Activated CD4-positive, alpha-beta T cell treated with anti-CD3 and anti-CD28 coated beads, Interleukin-2, amount 50 U/mL, for 24 hours (primary cell): ENCODE data around the gene AFDN.

Experiments
- DNase-seq, 2 donors: peaks; one replicate each; pipeline ENCODE4 v3.0.0-alpha.2; 2020; ENCODE audit warnings: low read depth in 1 of 2, low spot score in 1 of 2

The AFDN gene

DNA sequence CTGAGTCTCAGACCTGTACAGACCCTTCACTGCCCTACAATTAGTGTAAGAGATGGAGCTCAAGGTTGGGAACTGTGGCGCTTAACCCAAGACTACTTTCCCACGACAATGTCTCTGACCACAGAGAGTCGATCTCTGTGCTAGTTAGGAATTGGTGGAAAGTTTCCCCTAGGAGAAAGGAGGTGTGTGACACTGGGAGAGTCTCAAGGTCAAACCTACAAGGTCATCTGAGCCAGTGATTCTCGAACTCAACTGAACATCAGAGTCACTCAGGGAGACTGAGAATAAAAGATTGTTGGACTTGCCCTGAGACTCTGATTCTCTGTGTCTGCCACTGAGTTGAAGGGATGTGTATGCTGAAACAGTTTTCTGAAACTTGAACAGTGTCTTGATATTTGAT is 9.7 kb upstream of the AFDN start:
- DNase-seq: no peak

GRCh38 chr6:167817729-167818128 is 9.0 kb upstream of the AFDN start:
- no peak for DNase-seq

DNA sequence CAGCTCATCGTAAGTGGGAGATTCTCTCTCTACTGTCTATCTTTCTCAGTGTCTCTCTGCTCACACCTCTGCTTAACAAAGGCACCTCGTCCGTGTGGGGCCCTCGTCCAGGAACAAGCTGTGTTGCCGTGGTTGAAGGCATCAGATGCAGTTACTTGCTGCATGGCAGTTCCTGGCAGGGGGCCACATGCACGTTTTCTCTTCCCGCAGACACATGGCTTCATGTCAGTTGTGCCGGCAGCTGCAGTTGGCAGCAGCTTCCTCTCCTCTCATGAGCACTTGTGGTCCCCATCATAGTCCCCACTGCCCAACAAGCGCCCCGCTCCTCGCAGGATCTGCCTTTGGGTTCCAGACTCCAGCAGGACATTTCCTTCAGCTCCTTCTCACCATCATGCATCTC is 7.1 kb upstream of the AFDN start:
- no peak for DNase-seq

DNA sequence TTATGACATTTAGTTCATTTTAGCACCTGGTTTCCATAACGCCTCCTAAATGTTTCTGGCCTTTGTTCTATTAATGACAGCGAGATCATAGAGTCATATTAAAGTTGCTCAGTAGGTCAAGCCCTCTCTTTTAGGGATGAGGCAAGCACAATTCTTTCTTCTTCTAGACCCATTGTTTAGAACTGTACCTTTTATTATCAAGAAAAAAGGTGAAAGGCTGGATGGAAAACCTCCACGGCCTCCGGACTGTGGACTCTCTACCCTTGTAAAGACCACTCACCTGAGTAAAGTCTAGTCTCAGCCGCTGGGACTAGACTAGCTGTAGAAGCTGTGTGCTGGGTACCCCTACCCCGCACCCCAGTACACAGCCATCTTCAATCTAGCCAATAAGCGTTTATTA is 6.0 kb upstream of the AFDN start:
- DNase-seq: no peak

DNA sequence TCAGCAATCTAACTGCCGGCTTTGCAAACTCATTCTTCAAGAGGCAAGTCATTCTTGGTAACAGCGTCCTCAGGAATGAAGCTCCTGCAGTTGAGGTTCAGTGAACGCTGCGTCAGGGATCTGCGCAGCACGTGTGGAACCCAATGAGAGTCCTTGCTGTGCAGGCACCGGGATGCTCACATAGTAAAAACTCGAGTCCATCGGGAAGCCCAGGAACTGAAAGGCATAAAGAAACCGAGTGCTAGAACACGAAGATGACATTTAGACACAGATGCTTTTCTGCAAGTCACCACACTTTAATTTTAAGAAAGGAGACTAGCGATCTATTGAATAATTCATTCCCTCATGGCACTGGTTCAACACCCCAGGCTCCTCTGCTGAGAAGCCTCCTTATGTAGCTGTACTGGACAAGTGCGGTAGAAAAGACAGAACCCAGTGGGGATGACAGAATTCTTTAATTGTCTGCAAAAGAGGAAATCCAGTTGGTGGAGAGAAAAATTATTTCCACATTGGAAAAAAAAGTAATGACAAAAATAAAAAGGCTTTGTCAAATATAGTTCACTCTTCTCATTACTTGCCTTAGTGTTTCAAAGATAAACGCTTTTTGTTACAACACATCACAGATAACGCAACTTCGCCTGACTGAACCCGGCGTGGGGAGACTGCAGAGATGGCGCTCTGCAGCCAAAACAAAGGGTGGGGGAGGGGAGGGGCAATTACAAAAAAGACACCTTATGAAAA is 1.9 kb upstream of the AFDN start:
- no peak for DNase-seq

DNA sequence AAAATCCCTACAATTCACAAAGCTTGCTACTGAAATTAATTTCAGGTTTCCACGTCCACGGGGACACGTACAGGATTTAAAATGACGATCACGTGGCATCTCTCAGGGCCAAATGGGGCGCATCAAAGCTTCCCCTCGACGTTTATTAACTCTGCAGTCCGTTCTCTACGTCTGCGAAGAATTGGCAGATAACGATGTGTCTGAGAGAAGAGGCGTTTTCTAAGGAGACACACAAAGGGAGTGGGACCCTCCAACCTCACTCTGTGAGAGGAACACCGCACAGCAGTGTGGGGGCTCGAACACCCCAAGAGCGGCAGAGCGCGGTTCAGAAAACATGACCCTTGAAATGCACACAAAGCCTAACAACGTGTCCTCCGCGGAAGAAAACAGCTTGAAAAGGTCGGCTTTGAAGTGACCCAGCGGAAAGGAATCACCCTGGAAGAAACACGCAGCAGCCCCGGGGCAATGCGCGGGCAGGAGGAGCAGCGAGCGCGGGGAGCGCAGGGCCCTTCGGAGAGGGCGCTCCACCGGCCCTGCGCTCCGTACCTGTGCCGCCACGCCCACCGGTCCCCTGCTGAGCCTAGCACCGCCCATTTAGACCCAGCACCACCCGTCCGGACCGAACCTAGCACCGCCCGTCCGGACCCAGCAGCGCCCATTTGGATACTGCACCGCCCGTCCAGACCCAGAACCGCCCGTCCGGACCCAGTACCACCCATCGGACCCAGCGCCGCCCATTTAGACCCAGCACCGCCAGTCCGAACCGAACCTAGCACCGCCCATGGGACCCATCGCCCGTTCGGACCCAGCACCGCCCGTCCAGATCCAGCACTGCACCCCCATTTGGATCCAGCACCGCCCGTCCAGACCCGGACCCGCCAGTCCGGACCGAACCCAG is 1.1 kb upstream of the AFDN start:
- DNase-seq: no peak

GRCh38 chr6:167826230-167826895 is 348 bp upstream of the AFDN start:
- DNase-seq: peak; percentile 43 to 52

DNA sequence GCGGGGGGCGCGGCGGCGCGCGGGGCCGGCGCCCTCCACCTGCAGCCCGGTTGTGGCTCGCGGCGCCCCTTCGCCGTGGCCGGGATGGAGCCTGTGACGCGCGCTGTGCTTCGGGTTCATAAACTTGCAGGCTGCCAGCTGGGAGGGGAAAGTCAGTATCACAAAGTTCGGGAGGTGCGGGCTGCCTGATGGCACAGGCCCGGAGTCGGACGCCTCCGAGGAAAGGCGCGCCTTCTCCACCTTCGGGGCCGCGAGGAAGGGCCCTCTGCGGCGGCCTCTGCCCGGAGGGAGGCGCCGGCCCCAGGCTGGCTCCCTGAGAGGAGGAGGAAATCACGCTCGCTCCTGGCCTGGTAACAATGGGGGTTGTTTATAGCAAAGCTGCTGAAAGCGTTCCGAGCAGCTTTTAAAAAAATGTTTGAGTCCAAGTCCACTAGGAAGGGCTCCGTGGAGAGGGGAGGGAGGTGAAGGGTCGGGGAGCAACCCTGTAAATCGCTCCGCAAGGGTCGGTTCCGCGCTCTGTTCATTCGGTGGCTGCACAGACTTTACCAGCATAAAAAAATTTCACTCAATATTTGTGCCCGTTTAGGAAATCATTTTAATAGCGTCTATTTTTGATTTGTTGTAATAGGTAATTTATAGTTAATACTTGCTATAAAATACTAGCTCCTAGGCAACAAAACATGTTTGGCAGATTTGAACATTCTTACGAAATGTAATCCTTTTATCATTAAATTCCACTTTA is 1.0 kb downstream of the AFDN start:
- DNase-seq: no peak

- no peak for DNase-seq
Measured at GRCh38 chr6:167828325-167828956, 1.7 kb downstream of the AFDN start.

GRCh38 chr6:167829513-167829912 is 2.8 kb downstream of the AFDN start:
- no peak for DNase-seq

DNA sequence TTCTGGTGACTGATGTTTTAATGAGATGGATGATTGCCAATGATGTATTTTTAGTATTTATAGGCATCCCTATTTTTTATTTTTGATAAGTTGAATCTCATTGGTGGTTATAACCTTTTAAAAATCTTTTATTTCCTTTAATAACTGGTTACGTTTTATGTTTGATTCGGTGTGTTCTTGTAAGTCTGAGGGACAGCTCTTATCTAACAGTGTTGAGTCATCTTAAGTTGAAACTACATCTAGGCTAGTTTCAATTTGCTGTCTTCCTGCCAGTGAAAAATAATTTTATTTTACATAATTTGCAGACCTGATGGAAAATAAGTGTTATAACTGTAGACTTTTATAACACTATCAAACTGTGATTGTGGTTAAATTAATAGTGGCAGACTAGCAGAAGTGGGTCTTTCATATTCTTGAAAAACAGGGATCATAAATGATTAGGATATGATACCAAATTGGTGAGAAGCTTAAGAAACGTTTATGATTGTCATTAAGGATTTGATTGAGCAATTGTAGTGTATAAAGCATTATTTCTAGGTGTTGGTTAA is 4.6 kb downstream of the AFDN start:
- DNase-seq: no peak

DNA sequence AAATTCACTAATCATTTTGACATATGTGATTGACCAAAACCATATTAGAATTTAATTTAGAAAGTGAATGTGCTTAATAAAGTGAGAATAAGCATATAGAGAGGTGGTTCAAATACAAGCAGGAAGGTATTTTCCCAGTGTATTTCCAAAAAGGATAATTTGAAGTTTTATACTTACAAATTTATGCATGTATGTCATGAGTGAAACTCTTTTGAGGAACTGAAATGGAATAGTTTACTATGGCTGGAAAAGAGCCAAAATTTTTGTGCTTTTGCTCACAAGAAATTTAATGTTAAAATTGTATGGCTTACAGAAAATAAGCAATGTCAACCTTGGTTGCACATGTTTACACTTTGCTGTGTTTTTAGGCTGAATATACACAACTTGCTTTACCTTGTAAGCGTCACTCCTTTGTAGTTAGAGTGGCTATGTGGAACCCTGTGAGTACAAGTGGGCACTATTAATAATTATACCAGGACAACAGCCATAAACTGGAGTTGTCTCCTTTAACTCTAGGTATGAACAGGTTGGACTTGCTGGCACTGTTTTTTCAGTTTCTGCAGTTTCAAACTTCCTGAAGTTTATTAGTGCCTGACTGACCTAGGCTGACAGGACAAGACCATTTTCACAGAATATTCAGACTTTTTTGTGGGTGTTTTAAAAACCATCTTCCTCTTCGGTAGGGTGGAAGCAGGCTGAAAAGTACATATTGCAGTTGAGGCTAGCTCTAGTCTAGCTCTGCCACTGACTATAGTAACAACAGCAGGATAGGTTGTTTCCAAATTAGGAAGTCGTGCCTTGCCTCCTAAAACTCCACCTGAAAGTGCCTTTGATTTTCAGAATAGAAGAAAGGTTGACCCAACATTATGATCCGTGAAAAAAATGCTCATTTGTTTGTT is 6.0 kb downstream of the AFDN start:
- DNase-seq: no peak

- DNase-seq: no peak
Measured at GRCh38 chr6:167833396-167833763, 6.7 kb downstream of the AFDN start.

DNA sequence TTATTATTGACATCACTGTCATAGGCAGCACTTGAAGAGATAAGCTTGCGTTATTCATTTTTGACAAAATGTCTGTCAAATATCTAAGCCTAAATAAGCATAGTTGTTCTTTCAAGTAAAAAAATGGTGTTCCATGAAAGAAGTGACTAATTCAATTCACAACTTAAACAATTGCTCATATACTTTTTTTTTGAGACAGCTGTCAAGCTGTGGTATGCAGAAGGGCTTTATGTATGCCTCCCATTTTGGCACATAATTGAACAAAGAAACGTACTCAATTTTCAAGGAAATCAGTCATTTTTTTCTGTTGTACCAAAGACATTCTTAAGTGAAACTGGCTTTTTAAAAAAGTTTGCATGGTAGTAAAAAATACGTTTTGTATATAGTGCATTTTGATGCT is 8.5 kb downstream of the AFDN start:
- DNase-seq: no peak

- no peak for DNase-seq
Measured at GRCh38 chr6:167836721-167837120, 10.0 kb downstream of the AFDN start.

DNA sequence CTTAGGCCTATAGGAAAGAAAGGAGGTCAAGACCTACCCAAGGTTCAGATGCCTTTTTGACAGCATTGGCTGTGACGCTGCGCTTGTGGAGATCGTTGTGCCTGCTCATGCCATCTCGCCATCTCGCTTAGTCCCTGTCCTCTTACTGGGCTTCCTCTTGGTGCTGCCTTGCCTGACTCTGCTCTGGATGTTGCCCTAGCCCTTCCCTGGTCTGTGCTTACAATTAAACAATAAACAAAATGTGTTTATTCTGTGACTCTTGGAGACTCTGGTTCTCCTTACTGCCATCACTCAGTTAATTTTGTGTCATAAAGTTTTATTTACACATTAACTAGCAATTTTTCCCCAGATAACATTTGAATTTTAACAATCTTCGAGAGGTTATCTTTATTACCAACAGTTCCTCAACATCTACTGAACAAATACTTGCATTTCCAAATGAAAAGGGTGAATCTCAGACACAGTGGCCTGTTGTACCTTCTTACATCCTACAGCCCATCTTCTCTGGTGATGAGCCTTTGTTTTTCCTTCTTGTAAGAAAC is 11.6 kb downstream of the AFDN start:
- no peak for DNase-seq

DNA sequence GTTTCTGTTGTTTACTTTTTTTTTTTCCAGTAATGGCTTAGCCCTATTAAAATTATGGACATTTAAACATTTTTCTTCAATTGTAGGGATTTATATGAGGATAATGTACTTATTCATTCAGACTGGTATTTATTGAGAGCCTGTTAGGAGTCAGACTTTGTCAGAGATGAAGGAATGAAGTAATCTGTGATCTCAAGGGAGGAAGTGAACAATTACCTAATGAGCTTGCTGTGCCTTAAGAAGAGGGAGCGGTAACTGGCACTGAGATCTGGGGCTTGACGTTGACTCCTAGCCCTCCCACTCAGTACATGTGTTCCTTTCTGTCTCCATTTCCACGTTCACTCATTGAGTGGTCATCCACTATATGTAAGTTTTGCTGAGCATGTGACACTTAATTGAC is 12.6 kb downstream of the AFDN start:
- DNase-seq: no peak

DNA sequence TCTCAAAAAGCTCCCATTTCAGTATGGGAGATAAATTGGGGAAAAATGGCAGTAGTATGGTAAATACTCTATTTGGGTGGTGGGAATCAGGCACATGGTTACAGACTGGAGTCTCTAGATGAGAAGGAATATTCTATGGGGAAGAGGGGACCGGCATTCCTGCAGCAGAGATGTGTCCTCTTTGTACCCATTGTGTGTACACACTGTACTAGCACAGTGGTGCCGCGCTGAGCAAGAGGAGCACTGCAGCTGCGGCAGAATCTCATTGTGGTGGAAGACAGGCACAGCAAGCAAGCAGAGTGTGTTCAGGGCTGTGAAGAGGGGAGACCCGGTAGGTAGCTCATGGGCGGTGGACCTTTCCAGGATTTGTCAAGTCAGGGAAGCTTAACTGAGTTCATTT is 13.0 kb downstream of the AFDN start:
- no peak for DNase-seq

- no peak for DNase-seq
Measured at GRCh38 chr6:167840160-167840525, 13.4 kb downstream of the AFDN start.
